SW480 (cell line): Measurements from ENCODE around the gene LAMC3.
A peak's percentile ranks its signal among the peaks of the same experiment; 100 is the strongest.
"Not testable (repeated sequence)": the region's sequence is repeated elsewhere in the genome, so short reads cannot be mapped to it uniquely, and the experiment has no call there.

ENCODE experiments used
- DNase-seq: peaks from one replicate; pipeline ENCODE4 v3.0.0-alpha.2; 2016; ENCODE audit warnings: low spot score

Gene LAMC3

GRCh38 chr9:131099102-131099606 is 90.2 kb downstream of the LAMC3 start:
- no peak for DNase-seq

- DNase-seq: not testable (repeated sequence)
Measured at GRCh38 chr9:131099845-131100244, 90.9 kb downstream of the LAMC3 start.

- DNase-seq: no peak
Measured at GRCh38 chr9:131100445-131100844, 91.5 kb downstream of the LAMC3 start.

GRCh38 chr9:131101207-131101964 is 92.4 kb downstream of the LAMC3 start:
- no peak for DNase-seq

- DNase-seq: no peak
Measured at GRCh38 chr9:131103024-131103423, 94.0 kb downstream of the LAMC3 start.

GRCh38 chr9:131103535-131103934 is 94.6 kb downstream of the LAMC3 start:
- no peak for DNase-seq

- DNase-seq: no peak
Measured at GRCh38 chr9:131104016-131104740, 95.2 kb downstream of the LAMC3 start.

- no peak for DNase-seq
Measured at GRCh38 chr9:131105952-131106351, 97.0 kb downstream of the LAMC3 start.

- DNase-seq: no peak
Measured at GRCh38 chr9:131107760-131108159, 98.8 kb downstream of the LAMC3 start.

- DNase-seq: no peak
Measured at GRCh38 chr9:131111186-131111853, 102.3 kb downstream of the LAMC3 start.

- DNase-seq: no peak
Measured at GRCh38 chr9:131111854-131112311, 102.9 kb downstream of the LAMC3 start.

- DNase-seq: peak; percentile 26
Measured at GRCh38 chr9:131112374-131113154, 103.6 kb downstream of the LAMC3 start.

- no peak for DNase-seq
Measured at GRCh38 chr9:131113655-131114054, 104.7 kb downstream of the LAMC3 start.

GRCh38 chr9:131114084-131114535 is 105.1 kb downstream of the LAMC3 start:
- DNase-seq: no peak

- not testable (repeated sequence) for DNase-seq
Measured at GRCh38 chr9:131115360-131115742, 106.4 kb downstream of the LAMC3 start.

- DNase-seq: no peak
Measured at GRCh38 chr9:131116281-131117120, 107.5 kb downstream of the LAMC3 start.

- no peak for DNase-seq
Measured at GRCh38 chr9:131117121-131117761, 108.3 kb downstream of the LAMC3 start.

- DNase-seq: no peak
Measured at GRCh38 chr9:131117762-131118145, 108.8 kb downstream of the LAMC3 start.

- no peak for DNase-seq
Measured at GRCh38 chr9:131119600-131119999, 110.6 kb downstream of the LAMC3 start.

- DNase-seq: no peak
Measured at GRCh38 chr9:131120620-131121228, 111.8 kb downstream of the LAMC3 start.
